ENCODE results near the gene PRPF8. TPM values are rescaled to one million over a fixed set of nuclear protein-coding genes. Genes with fewer than 3 reads are reported as not detected.

PRPF8 gene
- polyA plus RNA-seq, 3 donors = 53.3 to 128 (median 78.0) TPM

GRCh38 chr17:1714427-1714979, 29.8 kb upstream of the PRPF8 start:
- Histone ChIP-seq H3K27ac (ENCODE audit: low read depth in 1 of 2, low read length in 2 of 2) (peak overlapping the region; percentile 76 to 94), H3K9ac (ENCODE audit: insufficient read depth, low read length, poor library complexity, severe bottlenecking) (peak overlapping the region; percentile 98)

More at GRCh38 chr17:1714427-1714979, 29.8 kb upstream of the PRPF8 start:
- TF ChIP-seq CTCF (IDR thresholded peaks at IDR 0.05) = no peak
- H3K9me3 ChIP-seq (replicated peaks in 1 of 2; ENCODE audit: control insufficient read depth in 1 of 2, insufficient read depth in 1 of 2, low read length in 2 of 2) = no peaks in the 10 kb centered on the region
- peaks cover 35 to 41% of the 10 kb centered on the region in 2 donors for H3K36me3 Mint-ChIP-seq
- DNase-seq = peak; percentile 47 to 67 (median 59)
- peaks cover 44 to 52% of the 10 kb centered on the region in 2 donors for H3K4me1 ChIP-seq (ENCODE audit: control insufficient read depth in 1 of 2, insufficient read depth in 2 of 2, low read length in 2 of 2)
- peaks cover 37% of the 10 kb centered on the region for H3K79me2 ChIP-seq (ENCODE audit: insufficient read depth, low read length)
- H3K27me3 ChIP-seq (ENCODE audit: control insufficient read depth in 2 of 2, insufficient read depth in 2 of 2, low read length in 2 of 2) = peaks cover 0 to 15% of the 10 kb centered on the region in 2 donors
- H3K4me1 Mint-ChIP-seq = peaks cover 46% of the 10 kb centered on the region
- H3K4me3 ChIP-seq (replicated peaks in 1 of 3; ENCODE audit: low read depth in 2 of 3, low read length in 3 of 3) = peak overlapping the region; percentile 81 to 92 (median 84)
- H3K4me3 Mint-ChIP-seq = peak overlapping the region; percentile 91 to 93
- peaks cover 10 to 37% (median 15%) of the 10 kb centered on the region in 3 donors for H3K27me3 Mint-ChIP-seq (ENCODE audit: low read depth in 3 of 3)
- peak overlapping the region; percentile 84 to 98 (median 90) for H3K27ac Mint-ChIP-seq
- H2AFZ ChIP-seq (ENCODE audit: insufficient read depth, low read depth, low read length, poor library complexity, severe bottlenecking) = no peak overlapping the region
- peak overlapping the region; percentile 81 for H3K4me2 ChIP-seq (replicated peaks; ENCODE audit: extremely low read depth, low read length, poor library complexity, severe bottlenecking)
- WGBS (ENCODE audit: insufficient coverage) = under 1% methylated on average over 18 of the region's 19 CpGs
- intact Hi-C loops (cut with micrococcal nuclease) = loop anchor here in 1 of 2 donors (10.0 kb wide), 2 partner anchors 70 to 320 kb away; partner anchors contain the start of genes DPH1, RILP and SCARF1
- H3K9me3 Mint-ChIP-seq = peaks cover 0 to 3% (median 0%) of the 10 kb centered on the region in 7 donors
- H3K36me3 ChIP-seq (replicated peaks in 1 of 2; ENCODE audit: control insufficient read depth in 1 of 2, insufficient read depth in 2 of 2, low read length in 2 of 2) = peaks cover 19 to 26% of the 10 kb centered on the region in 2 donors
- peaks cover 59% of the 10 kb centered on the region for H4K20me1 ChIP-seq (ENCODE audit: insufficient read depth, low read length)

Measured in CD14-positive monocyte (primary cell).